Activated CD4-positive, alpha-beta T cell treated with anti-CD3 and anti-CD28 coated beads, Interleukin-2, amount 50 U/mL, for 1 hour (primary cell): Measurements from ENCODE around the gene ADH1B.
"Not testable (repeated sequence)": the region's sequence is repeated elsewhere in the genome, so short reads cannot be mapped to it uniquely, and the experiment has no call there.

Experiments used
- DNase-seq: peaks from one replicate; pipeline ENCODE4 v3.0.0-alpha.2; 2020

ADH1B gene

DNA sequence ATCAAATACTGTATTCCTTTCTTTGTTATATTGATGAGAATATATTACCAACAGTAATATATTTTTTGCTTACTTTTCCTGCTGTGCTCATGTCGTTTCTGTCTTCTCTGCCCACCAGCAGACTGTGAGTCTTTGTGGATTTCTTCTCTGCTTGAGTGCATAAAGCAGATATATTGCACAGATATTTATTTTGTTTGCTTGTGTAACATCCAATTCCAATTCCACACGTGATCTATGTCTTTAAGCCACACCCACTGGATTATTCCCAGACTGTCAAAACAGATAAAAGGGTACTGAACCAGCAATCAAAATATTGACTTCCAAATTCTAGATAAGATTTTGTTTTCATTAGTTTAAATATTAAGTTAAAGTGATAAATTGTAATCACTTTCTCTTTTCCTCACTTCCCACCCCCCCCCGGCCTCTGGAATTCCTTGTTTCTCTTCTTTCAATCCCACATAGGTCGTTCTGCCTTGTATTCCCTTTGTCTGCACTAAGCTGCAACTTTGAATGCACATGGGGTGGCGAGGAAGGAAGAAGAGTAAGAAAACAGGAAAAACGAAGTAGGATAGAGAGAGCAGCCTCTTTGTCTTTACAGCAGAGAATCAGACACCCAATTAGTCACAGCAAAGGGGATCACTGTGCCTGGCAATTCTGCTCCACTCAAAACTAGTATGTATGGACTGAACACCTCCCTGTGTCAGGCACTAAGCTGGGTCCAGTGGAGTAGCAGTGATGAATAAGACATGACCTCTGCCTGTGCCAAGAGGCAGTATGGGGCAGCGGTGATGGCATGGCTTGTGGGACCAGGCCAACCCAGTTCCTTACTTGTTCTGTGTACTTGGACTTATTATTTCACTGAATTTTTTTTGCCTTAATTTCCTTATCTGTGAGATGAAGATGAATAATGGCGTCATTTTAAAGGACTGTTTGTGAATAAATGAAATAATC, at the start of gene ADH1B:
TSS of gene ADH1B (minus strand) at position 161 of the 951 bp plus-strand sequence. CDS start at position 91, 70 bp downstream.
- no peak for DNase-seq

DNA sequence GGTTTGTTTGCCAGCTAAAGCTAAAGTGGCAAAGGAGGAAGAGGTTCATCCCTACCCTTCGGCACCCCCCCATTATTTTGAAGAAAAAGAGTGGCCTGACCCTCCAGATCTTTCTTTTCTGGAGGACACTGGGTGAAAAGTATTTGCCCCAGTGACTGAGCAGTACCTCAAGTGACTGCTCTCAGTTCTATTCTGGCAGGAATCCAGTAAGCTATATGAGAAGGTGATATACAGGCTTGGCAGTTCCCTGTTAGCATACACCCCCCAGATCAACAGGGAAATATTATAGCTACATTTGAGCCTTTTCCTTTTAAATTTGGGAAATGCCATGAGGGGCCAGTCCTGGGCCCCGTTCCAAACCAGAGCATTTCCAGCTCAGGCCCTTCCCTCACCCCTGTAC, 46.6 kb upstream of the ADH1B start:
- not testable (repeated sequence) for DNase-seq

DNA sequence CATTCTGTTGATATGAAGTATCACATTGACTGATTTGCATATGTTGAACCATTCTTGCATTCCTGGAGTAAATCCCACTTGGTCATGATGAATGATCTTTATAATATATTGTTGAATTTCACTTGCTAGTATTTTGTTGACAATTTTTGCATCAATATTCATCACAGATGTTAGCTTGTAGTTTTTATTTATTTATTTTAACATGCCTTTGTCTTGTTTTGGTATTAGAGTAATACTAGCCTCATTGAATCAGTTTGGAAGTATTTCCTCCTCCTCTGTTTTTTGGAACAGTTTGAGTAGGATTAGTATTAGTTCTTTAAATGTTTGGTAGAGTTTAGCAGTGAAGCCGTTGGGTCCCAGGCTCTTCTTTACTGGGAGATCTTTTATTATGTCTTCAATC, 45.3 kb upstream of the ADH1B start:
- DNase-seq, result no peak

DNA sequence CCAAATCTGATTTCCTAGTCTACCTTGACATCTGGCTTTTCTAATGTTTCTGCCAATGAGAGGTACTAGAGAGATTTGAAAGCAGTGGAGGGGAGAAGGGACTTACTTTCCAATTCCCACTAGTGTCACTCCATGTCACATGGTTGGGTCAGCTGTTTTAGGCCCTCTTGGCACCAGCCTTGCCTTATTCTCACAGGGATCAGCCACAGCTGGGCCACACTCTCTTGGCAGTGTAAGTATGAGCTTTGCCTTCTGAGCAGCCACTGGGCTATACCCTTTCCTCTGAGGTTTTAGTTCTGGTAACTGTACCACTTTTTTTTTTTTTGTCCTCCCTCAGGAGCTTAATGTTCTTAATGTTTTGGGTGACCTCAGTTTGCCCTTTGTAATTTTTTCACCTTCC, 41.6 kb upstream of the ADH1B start:
- DNase-seq, result no peak

DNA sequence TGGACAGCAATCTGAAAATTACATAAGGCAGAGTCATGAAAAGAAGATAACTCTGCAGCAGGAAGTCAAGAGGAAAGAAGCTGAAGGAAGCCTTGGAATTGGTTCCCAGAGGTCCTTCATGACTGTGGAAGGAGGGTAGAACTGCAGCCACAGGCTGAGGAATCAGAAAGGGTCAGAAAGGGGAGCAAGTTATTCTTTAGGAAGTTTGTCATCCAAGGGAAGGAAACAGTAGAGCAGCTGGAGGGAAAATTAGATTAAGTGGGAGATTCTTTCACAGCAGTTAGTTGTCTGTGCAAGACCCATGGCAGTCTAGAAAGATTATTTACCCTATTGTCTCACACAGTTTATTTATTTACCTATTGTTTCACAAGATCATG, 40.7 kb upstream of the ADH1B start:
- DNase-seq, result no peak

DNA sequence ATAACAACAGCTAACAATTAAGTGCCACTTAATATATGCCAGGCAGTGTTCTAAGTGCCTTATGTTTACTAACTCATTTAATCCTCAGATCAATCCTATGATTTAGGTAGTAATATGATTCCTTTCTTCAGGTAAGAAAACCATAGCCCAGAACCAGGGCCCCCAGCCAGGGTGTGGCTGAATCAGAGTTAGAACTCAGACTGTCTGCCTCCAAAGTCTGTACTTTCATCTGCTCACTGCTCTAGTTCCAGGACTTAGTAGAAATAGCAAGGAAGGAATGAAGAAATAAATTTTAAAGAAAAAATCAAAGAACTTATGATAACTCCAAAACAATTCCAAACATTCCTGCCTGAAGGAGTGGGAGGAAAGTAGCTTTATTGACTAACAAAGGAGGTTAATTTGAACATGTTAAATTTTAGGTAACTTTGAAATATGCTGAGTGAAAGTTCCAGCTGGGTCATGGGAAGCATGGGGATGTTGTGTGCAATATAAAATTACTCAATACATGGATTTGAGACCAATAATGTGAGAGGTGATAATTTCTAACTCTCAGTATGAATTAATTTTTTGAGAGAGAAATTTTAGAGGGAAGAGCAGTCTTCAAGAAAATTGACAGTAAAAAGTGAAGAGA, 40.2 kb upstream of the ADH1B start:
- DNase-seq, result no peak

DNA sequence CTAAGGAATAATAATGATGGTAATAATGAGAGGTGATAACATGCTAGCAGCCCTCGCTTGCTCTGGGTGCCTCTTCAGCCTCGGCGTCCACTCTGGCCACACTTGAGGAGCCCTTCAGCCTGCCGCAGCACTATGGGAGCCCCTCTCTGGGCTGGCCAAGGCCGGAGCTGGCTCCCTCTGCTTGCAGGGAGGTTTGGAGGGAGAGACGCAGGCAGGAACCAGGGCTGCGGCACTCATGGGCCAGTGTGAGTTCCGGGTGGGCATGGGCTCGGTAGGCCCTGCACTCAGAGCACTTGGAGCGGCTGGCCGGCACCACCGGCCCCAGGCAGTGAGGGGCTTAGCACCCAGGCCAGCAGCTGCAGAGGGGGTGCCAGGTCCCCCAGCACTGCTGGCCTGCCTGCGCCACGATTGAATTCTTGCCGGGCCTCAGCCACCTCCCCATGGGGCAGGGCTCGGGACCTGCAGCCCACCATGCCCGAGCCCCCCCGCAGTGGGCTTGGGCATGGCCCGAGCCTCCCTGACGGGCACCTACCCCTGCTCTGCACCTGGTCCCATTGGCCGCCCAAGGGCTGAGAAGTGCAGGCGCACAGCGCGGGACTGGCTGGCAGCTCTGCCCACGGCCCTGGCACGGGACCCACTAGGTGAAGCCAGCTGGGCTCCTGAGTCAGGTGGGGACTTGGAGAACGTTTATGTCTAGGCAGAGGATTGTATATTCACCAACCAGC, 38.4 kb upstream of the ADH1B start:
- no peak for DNase-seq

DNA sequence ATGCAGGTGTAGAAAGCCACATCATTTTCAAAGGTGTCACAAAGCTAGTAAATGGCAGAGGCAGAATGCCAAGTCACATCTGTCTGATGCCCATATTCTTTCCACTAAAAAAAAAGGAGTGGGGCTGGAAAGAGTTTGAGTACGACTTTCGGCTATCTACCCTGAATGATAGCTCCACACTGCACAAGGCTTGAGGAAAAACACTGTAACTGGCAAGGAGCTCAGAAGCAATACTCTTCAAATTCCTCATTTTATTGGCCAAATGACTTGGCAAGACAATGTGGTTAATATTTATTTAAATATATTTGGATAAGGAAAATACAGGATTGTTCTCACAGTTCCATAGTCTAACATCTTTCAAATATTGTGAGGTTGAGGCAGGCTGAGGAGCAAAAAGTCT, 36.7 kb upstream of the ADH1B start:
- DNase-seq, result no peak

DNA sequence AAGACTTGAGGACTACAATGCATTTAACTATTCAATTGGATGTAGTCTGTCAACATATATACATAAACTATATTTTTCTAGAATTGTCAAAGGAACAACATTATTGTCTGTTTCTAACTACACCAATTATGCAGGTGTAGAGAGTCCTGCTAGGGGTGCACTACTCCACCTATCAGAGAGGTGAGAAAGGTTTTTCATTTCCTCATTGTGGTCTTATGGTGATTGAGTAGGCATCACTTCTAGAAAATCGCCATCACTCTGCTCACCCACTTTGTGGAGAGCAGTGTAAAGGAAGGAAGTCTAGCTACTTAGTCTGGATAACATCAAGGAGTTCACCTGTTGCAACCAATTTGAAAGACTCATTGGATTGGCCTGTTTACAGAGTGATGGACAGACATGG, 35.8 kb upstream of the ADH1B start:
- no peak for DNase-seq

DNA sequence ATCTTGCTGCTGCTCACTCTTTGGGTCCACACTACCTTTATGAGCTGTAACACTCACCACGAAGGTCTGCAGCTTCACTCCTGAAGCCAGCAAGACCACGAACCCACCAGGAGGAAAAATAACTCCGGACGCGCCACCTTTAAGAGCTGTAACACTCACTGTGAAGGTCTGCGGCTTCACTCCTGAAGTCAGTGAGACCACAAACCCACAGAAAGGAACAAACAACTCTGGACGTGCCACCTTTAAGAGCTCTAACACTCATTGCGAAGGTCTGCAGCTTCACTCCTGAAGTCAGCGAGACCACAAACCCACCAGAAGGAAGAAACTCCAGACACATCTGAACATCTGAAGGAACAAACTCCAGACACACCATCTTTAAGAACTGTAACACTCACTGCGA, 34.9 kb upstream of the ADH1B start:
- DNase-seq, result not testable (repeated sequence)

DNA sequence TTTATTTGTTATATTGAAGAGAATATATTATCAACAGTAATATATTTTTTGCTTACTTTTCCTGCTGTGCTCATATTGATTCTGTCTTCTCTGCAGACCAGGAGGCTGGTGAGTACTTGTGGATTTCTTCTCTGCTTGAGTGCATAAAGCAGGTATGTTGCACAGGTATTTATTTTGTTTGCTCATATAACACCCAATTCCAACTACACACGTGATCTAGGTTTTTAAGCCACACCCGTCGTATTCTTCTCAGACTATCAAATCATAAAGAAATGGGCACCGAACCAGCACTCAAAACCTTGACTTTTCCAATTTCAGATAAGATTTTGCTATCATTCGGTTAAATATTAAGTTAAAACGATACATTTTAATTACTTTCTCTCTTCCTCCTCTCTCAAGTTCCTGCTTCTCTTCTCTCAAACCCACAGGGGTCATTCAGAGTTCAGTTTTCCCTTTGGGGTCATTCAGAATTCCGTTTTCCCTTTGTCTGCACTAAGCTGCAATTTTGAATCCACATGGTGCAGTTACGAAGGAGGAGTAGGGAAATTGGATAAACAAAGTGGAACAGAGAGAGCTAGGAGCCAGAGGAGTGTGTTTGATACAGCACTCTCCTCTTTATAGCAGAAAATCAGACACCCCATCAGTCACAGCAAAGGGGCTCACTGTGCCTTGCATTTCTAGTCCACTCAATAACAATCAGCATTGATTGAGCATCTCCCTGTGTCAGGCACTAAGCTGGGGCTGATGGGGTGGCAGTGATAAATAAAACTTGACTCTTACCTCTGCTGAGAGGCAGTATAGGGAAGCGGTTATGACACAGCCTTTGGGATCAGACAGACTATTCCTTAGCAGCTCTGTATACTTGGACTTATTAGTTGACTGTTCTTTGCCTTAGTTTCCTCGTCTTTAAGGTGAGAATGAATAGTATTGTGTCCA, 31.7 kb upstream of the ADH1B start, which contains the start of gene ADH1C:
TSS of gene ADH1C (minus strand) at position 145 of the 936 bp plus-strand sequence. CDS start at position 74, 71 bp downstream.
- DNase-seq, result no peak

DNA sequence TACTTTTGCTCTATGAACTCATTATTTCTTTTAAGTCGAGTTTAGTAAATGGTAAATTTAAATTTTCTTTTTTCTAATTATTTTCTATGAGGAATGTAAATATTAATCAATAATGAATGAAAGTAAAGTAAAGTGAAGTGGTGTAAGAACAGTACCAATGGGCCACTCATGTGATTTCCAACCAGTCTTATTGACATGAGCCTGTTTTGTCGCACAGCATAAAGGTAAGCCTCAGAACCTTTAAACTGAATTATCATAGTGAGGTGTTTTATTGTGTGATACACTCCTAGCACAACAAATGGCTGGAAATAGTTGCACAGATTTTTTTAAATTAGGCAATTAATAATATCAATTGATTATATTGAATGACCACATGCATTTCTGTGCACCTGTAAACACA, 30.3 kb upstream of the ADH1B start:
- no peak for DNase-seq

DNA sequence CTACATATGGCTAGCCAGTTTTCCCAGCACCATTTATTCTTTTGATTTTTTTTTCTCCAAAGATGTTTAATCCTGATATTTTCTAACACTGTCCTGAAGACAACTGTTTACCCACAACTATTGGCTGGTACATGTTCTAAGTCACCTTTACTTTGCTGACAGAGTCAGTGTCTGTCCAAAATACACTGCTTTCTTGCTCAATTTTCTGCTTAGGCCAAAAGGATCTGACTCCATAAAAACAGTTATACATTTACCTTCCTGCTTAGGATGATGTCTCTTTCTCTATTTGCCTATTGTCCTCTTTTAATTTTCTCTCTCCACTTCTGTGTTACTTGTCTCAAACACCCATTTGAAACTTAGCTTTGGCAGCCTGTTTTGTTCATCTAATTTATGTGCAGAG, 28.1 kb upstream of the ADH1B start:
- DNase-seq, result no peak

DNA sequence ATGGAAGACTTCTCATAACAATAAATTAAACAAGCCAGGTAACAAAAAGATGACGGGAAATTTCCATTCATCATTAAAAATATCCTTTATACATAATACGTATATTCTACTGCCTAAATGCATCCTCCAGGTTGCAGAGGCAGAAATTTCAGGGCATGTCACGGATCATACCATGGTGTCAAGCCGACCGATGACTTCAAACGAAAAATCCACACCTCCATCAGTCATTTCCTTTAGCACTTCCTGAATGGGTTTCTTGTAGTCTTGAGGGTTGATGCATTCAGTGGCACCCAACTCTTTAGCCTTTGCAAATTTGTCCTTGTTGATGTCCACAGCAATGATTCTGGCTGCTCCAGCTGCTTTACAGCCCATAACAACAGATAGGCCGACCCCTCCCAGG, 21.4 kb upstream of the ADH1B start:
- not testable (repeated sequence) for DNase-seq

DNA sequence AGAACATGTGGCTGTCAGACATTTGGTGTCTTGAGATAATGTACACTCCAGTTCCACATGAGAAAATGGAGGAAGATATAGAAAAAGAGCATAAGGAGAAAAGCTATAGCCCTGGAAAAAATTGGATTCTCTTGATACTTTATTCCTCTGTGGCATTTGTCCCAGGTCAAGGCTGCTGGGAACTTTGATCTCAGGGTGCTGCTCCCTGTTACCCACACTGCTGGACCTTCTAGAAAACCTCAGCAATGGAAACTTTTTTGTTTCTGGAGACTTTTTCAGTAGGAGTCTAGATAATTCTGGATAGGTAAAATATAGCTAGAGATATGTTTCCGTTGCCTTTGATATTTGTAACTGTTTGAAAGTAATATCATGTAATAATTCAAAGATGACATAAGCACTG, 20.2 kb upstream of the ADH1B start:
- no peak for DNase-seq

DNA sequence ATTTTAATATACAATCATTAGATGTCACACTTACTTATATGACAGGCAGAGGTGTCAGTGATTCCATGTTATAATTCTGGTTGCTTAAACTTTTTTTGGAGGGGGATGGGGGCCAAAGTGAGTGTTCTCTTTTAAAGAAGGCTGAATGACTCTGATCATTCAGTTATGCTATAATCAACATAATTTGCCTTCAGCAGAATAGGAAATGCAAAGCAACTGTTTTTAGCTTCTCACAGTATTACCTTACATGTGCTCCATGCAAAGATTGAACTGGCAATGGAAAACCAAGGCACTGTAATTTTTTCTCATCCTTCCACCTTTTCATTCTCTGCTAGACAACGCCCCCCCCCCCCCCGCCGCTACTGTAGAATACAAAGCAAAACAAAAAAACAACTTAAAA, 18.0 kb upstream of the ADH1B start:
- no peak for DNase-seq

DNA sequence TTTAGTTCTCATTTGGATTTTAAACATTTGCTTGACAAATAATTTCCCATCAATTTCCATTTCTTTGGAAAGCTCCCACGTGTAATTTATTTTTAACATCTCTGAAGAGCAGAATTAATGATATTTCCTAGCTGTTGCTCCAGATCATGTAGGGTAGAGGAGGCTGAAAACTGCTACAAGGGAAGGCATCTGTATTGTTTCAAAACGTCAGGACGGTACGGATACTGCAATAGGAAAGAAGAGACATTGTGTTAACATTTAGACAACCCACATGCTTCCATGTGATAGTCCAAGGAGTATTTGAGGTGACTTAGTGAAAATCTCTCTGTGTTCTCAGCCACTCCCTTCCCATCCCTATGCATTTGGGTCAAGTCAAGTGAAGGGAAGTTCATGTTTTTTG, 15.4 kb upstream of the ADH1B start:
- no peak for DNase-seq

DNA sequence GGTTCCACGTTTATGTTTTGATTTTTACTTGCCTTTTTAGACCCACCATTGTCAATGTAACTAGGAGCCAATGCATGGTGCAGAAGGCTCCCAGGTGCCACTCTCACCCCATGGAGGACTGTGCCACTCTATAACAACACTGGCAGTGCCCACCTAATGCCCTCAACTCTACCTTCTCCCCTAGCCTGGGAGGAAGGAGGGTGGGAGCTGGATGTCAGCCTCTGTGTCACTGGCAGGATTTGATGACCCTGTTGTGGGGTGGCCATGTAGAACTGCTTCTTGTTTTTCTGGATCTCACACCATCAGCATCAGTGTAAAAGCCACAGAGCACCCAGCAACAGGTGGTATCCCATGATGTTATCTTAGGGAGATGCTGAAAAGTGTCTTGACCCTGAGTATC, 13.7 kb upstream of the ADH1B start:
- no peak for DNase-seq

DNA sequence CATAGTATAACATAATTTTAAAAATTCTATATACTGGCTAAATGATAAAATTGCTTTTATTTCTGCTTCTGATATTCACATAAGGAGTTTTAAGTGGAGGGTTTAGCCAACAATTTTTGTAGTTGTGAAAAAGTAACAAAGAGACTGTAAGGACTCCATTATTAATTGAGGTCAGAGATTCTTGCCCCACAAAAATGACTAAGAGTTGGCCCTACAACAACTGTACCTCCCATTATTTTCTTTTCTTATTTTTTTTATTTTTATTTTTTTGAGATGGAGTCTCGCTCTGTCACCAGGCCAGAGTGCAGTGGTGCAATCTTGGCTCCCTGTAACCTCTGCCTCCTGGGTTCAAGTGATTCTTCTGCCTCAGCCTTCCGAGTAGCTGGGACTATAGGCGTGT, 9.4 kb upstream of the ADH1B start:
- DNase-seq, result no peak

DNA sequence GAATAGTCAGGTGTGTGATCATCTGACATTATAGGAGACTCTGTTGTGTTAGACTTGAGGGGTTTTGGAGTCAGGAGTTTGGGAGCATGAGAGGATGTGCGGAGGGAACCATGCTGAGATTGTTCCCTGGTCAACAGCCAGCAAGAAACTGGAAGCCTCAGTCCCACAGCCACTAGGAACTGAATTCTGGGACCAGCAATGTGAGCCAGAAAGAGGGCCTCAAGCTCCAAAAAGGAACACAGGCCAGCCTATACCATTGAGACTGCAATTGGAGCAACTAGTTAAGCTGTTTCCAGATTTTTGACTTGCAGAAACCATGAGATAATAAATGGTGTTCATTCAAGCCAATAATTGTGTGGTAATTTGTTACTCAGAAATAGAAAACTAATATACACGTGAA, 8.7 kb upstream of the ADH1B start:
- DNase-seq, result no peak

DNA sequence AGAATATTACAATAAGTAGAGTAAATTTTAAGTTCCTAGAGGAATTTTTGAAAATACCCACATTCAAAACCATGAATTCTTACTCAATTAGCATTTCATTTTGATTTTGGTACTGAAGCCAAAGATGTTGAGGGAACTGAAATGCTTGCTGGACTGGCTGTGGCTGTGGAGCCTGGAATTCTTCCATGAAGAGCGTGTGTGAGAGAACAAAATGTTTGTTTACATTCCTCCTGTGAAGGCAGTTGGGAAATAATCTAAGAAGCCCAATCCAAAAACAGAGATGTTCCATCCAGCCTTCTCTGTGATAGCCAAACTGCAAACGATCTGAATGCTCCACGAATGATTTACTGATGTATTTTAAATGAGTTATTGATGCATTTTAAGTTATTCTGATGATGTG, 3.8 kb upstream of the ADH1B start:
- no peak for DNase-seq

DNA sequence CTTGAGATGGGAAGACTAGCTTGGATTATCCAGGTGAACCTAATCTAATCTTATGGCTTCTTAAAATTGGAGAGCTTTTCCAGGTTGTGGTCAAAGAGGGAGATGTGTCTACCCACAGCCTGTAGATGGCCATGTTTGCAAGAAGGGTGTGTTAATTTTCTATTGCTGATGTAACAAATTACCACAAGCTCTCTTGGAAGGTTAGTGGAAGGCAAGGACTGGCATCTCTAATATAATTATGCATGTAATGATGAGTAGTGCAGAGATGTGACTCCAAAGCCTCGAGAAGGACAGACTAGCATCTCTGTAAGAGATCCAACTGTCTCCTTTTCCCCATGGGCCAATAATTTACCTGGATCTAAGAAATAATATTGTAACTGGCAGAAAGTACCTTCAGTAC, 3.2 kb upstream of the ADH1B start:
- no peak for DNase-seq

DNA sequence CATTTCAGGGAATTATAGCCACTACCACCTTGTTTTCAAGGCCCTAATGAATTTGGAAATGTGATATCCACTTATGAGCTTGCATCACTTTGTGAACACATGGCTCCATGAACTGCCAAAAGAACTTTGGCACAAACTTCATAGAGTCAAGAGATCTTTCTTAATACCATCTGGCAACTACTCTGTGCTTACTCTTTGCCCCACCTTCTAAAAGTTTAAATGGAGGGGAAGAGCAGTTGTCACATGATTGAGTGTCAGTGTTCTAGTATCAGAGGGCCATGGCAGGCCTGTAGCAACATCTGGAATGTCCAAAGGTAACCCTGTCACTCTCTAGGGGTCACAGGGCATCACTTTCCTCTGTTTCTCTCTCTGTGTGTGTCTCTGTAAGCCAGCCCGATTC, 2.6 kb upstream of the ADH1B start:
- no peak for DNase-seq
